HFFc6 (cell line): ENCODE measurements around the gene AKNA. TPM values are rescaled to one million over a fixed set of nuclear protein-coding genes. Genes with fewer than 3 reads are reported as not detected.
"Not testable (repeated sequence)": the region's sequence is repeated elsewhere in the genome, so short reads cannot be mapped to it uniquely, and the experiment has no call there.

Experiments used
- DNase-seq: peaks from one replicate; pipeline ENCODE4 v3.0.0-alpha.2; 2018
- H3K27ac Mint-ChIP-seq: 2 replicates; pipeline ENCODE4 v1.8.0; 2020; ENCODE audit warnings: mild to moderate bottlenecking, mixed read lengths
- H3K27me3 Mint-ChIP-seq: 2 replicates; pipeline ENCODE4 v1.8.0; 2021; ENCODE audit warnings: mild to moderate bottlenecking, moderate library complexity, mixed read lengths; ENCODE audit not compliant: insufficient read depth
- H3K36me3 Mint-ChIP-seq: 2 replicates; pipeline ENCODE4 v1.8.0; 2021; ENCODE audit warnings: low read depth, mixed read lengths
- H3K4me1 Mint-ChIP-seq: 2 replicates; pipeline ENCODE4 v1.8.0; 2020; ENCODE audit warnings: low read depth, mixed read lengths
- H3K4me3 Mint-ChIP-seq: 2 replicates; pipeline ENCODE4 v1.8.0; 2020; ENCODE audit warnings: mild to moderate bottlenecking, moderate library complexity, mixed read lengths
- H3K9me3 Mint-ChIP-seq: 2 replicates; pipeline ENCODE4 v1.8.0; 2020; ENCODE audit warnings: mild to moderate bottlenecking, mixed read lengths
- total RNA-seq, 6 experiments: library from RNA; stranded (reverse); fragmentation: NEBNext Ultra II Directional; extraction: Animal tissue kit (Norgen Biotek cat#: 25700); gene quantifications; 2 replicates in 1 of 6; 3 replicates in 5 of 6; pipeline ENCODE4 v1.2.3, GENCODE V29; 2021
- TF ChIP-seq, protein P1 (sequence below): fragments of 200-600 bp; sonication (generic); IDR thresholded peaks from 2 replicates; pipeline ENCODE4 v1.5.0; 2021; ENCODE audit warnings: antibody characterized with exemption, mild to moderate bottlenecking

The AKNA gene
- total RNA-seq, 6 experiments from 2014 or later = 9.3 to 13.1 (median 11.5) TPM

DNA sequence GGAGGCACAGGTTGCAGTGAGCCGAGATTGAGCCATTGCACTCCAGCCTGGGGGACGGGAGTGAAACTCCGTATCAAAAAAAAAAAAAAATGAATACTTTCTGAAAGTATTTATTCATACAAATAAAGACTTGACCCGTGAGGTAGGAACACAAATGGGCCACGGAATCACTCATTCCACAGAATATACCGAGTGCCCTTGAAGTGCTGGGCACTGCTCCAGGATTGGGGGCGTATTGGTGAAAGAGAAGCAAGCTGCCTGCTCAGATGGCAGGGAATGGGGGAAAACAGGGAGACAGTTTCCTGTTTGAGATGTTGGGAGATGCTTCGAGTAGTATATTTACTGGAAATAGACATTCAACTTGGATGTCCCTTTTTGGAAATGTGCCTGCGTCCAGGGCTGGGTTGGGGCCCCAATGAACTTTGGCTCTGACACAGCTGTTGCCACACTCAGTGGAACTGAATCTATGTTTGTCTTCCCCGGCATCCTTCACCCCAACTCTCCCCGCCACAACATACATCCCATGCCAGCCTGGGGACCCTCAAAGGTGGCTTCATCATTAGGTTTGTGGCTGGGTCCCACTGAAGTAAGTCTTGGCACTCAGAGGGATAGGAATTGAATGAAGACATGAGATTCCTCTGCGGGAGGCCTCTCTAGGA, 65.5 kb downstream of the AKNA start:
- not testable (repeated sequence) for H3K4me3 Mint-ChIP-seq, DNase-seq, H3K27me3 Mint-ChIP-seq, H3K36me3 Mint-ChIP-seq, H3K9me3 Mint-ChIP-seq
- Mint-ChIP-seq H3K4me1 (peaks cover 12% of the 10 kb centered on the region), H3K27ac (0 out of 2 replicates have a peak overlapping the region, but pooled peaks have one; percentile 31)

DNA sequence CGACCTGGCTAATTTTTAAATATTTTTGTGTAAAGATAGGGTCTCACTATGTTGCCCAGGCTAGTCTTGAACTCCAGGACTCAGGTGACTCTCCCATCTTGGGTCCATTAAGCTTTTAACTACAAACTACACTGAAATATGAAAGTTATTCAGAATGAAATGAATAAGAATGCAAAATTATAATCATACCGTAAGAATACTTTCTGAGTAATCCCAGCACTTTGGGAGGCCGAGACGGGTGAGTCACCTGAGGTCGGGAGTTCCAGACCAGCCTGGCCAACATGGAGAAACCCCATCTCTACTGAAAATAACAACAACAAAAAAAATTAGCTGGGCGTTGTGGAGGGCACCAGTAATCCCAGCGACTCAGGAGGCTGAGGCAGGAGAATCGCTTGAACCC, 66.0 kb downstream of the AKNA start:
- Mint-ChIP-seq H3K4me1 (peaks cover 12% of the 10 kb centered on the region), H3K4me3 (no peak overlapping the region), H3K27ac (peak overlapping the region; percentile 31; the same call in 1 of the 2 replicates), H3K9me3 (no peaks in the 10 kb centered on the region), H3K27me3 (peaks cover 4% of the 10 kb centered on the region), H3K36me3 (no peaks in the 10 kb centered on the region)
- DNase-seq = peak; percentile 37
- TF ChIP-seq, protein P1, sequence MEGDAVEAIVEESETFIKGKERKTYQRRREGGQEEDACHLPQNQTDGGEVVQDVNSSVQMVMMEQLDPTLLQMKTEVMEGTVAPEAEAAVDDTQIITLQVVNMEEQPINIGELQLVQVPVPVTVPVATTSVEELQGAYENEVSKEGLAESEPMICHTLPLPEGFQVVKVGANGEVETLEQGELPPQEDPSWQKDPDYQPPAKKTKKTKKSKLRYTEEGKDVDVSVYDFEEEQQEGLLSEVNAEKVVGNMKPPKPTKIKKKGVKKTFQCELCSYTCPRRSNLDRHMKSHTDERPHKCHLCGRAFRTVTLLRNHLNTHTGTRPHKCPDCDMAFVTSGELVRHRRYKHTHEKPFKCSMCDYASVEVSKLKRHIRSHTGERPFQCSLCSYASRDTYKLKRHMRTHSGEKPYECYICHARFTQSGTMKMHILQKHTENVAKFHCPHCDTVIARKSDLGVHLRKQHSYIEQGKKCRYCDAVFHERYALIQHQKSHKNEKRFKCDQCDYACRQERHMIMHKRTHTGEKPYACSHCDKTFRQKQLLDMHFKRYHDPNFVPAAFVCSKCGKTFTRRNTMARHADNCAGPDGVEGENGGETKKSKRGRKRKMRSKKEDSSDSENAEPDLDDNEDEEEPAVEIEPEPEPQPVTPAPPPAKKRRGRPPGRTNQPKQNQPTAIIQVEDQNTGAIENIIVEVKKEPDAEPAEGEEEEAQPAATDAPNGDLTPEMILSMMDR = no peak

DNA sequence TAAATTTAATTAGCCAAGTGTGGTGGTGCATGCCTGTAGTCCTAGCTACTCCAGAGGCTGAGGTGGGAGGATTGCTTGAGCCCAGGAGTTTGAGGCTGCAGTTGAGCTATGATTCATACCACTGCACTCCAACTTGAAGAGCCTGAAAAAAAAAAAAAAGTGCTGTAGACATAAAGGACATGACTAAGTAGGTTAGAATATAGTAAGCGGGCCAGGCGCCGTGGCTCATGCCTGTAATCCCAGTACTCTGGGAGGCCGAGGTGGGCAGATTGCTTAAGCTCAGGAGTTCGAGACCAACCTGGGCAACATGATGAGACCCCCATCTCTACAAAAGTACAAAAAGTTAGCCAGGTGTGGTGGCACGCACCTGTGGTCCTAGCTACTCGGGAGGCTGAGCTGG, 67.1 kb downstream of the AKNA start:
- H3K4me3 Mint-ChIP-seq, H3K9me3 Mint-ChIP-seq, H3K36me3 Mint-ChIP-seq, H3K27me3 Mint-ChIP-seq, H3K27ac Mint-ChIP-seq: not testable (repeated sequence)
- peak; percentile 70 for DNase-seq
- peaks cover 12% of the 10 kb centered on the region for H3K4me1 Mint-ChIP-seq

DNA sequence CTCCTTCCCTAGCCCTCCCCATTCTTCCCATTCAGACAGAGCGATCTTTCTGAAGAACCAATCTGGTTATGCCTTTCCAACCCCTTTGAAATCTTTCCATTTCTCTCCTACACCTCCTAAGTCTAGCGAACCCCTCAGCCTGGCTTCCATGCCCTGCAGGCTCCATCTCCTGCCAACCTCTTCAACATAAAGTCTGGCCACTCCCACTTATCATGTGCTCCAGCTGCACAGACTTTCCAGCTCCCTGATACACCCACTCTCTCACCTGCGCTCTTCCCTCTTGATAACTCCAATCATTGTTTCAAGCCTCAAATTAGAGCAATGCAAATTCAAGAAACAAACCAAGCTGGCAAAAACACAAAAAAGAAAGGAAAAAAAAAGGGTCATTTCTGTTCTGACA, 68.6 kb downstream of the AKNA start:
- Mint-ChIP-seq H3K27ac (no peak overlapping the region), H3K4me3 (no peak overlapping the region), H3K27me3 (peaks cover 6% of the 10 kb centered on the region), H3K9me3 (no peaks in the 10 kb centered on the region), H3K36me3 (no peaks in the 10 kb centered on the region), H3K4me1 (peaks cover 12% of the 10 kb centered on the region)
- DNase-seq = no peak
- TF ChIP-seq, protein P1 = no peak

DNA sequence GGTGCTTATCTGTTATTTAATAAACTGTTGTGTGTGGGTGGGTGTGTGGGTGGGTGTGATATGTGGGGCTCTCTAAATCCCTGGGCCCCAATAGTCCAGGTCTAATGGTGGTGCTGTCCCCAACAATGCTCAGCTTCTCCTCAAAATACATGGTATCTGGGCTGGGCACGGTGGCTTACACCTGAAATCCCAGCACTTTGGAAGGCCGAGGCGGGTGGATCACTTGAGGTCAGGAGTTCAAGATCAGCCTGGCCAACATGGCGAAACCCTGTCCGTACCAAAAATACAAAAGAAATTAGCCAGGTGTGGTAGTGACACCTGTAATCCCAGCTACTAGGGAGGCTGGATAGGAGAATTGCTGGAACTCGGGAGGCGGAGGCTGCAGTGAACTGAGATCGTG, 69.4 kb downstream of the AKNA start:
- no peak for DNase-seq
- Mint-ChIP-seq H3K36me3 (no peaks in the 10 kb centered on the region), H3K4me3 (no peak overlapping the region), H3K27me3 (peaks cover 6% of the 10 kb centered on the region), H3K27ac (no peak overlapping the region), H3K9me3 (no peaks in the 10 kb centered on the region), H3K4me1 (peaks cover 12% of the 10 kb centered on the region)
- TF ChIP-seq, protein P1 = no peak

DNA sequence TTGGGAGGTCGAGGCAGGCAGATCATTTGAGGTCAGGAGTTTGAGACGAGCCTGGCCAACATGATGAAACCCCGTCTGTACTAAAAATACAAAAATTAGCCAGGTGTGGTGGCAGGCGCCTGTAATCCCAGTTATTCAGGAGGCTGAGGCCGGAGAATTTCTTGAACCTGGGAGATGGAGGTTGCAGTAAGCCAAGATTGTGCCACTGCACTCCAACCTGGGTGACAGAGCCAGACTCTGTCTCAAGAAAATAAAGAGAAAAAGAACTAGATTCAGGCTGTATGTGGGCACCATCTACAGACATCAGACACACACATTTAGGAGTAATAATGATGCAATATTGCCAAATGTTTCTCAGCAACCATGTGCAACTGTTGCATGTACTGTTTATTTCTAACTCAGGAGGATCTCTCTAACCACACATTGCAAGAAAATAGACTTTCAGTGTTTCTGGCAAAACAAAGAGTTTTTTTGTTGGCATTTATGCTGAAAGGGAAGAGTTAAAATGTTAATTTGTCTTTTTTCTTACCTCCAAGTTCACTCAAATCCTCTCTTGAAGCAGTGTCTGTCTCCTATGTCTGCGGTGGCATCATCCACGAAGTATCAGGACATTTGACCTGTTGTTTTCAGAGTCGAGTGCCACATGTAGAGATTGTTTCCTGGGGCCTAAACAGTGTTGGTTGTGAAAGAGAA, 70.0 kb downstream of the AKNA start:
- no peak overlapping the region for H3K27ac Mint-ChIP-seq

More for the DNA sequence above, 70.0 kb downstream of the AKNA start:
- peaks cover 6% of the 10 kb centered on the region for H3K27me3 Mint-ChIP-seq
- no peak overlapping the region for H3K4me3 Mint-ChIP-seq
- H3K9me3 Mint-ChIP-seq = no peaks in the 10 kb centered on the region
- H3K4me1 Mint-ChIP-seq = peaks cover 12% of the 10 kb centered on the region
- no peaks in the 10 kb centered on the region for H3K36me3 Mint-ChIP-seq
- TF ChIP-seq, protein P1 = no peak
- DNase-seq = peak; percentile 15
